ENCODE results near the gene SFXN1.
A peak's percentile ranks its signal among the peaks of the same experiment; 100 is the strongest.
"Not testable (repeated sequence)": the region's sequence is repeated elsewhere in the genome, so short reads cannot be mapped to it uniquely, and the experiment has no call there.

SFXN1 gene

DNA sequence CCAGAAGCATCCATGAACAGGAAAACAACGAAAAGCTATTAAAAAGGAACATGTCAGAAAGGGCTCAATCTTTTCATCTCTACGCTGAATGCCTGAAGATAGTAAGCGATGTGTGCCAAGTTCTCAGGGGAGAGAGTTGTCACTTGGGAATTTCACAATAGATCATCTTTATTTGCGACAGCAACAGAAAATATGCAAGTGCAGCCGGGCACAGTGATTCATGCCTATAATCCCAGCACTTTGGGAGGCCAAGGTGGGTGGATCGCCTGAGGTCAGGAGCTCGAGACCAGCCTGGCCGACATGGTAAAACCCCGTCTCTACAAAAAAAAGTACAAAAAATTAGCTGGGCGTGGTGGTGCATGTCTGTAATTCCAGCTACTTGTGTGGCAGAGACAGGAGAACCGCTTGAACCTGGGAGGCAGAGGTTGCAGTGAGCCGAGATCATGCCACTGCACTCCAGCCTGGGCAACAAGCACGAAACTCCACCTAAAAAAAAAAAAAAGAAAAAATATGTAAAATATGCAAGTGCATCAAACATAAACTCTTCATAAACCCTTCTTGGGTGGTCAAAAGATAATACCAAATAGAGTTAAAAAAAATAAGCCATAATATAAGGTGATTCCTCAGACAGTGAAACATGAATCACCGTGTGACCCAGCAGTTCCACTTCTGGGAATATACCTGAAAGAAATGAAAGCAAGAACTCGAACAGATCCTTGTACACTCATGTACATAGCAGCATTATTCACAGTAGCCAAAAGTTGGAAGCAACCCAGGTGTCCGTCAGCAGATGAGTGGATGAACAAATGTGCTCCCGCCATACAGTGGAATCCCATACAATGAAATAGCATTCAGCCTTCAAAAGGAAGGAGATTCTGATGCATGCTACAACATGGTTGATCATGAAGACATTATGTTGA is 16.2 kb downstream of the SFXN1 start:
- DNase-seq (ENCODE audit: low read depth) = no peak

DNA sequence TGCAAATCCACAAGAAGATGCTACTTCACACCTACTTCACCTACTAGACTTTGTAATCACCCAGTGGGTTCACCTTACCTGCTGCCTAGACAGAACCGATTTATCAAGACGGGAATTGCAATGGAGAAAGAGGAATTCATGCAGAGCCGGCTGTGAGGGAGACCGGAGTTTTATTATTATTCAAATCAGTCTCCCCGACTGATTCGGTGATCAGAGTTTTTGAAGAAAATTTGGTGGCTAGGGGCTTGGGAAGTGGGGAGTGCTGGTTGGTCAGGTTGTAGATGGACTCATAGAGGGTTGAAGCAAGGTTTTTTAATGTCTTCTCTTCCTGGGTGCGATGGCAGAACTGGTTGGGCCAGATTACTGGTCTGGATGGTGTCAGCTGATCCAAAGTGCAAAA is 23.4 kb downstream of the SFXN1 start:
- DNase-seq (ENCODE audit: low read depth) = no peak

DNA sequence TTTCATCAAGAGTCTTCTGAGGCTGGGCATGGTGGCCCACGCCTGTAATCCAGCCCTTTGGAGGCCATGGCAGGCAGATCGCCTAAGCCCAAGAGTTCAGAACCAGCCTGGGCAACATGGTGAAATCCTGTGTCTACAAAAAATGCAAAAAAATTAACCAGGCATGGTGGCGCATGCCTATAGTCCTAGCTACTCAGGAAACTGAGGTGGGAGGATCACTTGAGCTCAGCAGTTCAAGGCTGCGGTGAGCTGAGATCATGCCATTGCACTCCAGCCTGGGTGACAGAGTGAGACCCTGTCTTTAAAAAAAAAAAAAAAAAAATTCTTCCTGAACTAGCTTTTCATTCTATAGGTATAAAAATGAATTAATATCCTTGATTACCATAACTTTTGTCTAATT is 29.3 kb downstream of the SFXN1 start:
- peak; percentile 35 for DNase-seq (ENCODE audit: low read depth)

- DNase-seq (ENCODE audit: low read depth) = no peak
These were observed 30.5 kb downstream of the SFXN1 start for GRCh38 chr5:175508896-175509295.

DNA sequence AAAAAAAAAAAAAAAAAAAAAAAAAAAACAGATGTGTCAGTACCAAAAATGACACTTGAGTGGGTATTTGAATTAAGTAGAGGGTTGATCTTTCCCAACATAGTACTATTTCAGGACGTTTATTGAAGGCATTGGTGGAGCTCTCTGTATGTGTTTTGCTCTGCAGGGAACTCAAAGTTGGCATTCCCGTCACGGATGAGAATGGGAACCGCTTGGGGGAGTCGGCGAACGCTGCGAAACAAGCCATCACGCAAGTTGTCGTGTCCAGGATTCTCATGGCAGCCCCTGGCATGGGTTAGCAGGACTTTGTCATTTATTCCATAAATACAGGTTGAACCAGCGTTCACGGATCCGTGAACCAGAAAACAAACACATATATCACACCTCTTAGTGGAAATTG is 34.9 kb downstream of the SFXN1 start:
- DNase-seq (ENCODE audit: low read depth) = no peak

- DNase-seq (ENCODE audit: low read depth) = no peak
These were observed 35.4 kb downstream of the SFXN1 start for GRCh38 chr5:175513726-175514125.

- DNase-seq (ENCODE audit: low read depth) = no peak
These were observed 38.8 kb downstream of the SFXN1 start for GRCh38 chr5:175516933-175517823.

GRCh38 chr5:175517824-175518450 is 39.6 kb downstream of the SFXN1 start:
- peak; percentile 75 for DNase-seq (ENCODE audit: low read depth)

DNA sequence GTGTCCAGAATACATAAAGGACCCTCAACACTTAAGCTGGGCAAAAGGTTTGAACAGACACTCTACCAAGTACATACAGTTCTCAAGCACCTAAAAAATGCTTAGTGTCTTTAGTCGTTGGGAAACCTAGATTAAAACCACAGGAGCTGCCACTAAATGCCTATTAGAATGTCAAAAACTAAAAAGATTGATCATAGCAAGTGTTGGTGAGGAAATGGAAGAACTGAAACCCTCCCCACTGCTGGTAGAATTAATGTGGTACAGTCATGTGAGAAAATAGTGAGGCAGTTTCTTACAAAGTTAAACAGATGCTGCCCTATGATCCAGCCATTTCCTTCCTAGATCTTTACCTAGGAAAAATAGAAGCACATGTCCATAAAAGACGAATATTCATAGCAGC is 40.6 kb downstream of the SFXN1 start:
- no peak for DNase-seq (ENCODE audit: low read depth)

DNA sequence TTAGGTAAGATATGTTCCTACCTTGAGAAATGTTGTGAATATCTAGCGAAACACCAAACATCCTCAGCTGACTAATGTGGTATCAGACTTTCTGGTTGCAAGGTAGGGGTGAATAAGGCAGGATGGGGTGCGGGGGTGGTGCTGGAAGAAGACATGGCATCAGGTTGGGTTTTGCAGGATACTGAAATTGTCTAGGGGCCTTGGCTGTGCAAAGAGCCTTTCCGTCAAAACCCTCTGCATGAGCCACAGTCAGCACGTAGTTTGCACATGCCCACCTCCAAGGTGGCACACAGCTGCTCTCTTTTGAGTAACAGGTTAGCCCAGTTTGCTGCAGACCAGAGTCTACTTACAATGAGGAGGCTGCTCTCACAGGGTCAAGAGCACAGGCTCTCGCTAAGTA is 42.0 kb downstream of the SFXN1 start:
- DNase-seq (ENCODE audit: low read depth) = peak; percentile 58

- DNase-seq (ENCODE audit: low read depth) = no peak
These were observed 42.5 kb downstream of the SFXN1 start for GRCh38 chr5:175520873-175521272.

GRCh38 chr5:175521313-175521833 is 43.0 kb downstream of the SFXN1 start:
- peak; percentile 37 for DNase-seq (ENCODE audit: low read depth)

GRCh38 chr5:175523292-175523691 is 44.9 kb downstream of the SFXN1 start:
- DNase-seq (ENCODE audit: low read depth) = no peak

DNA sequence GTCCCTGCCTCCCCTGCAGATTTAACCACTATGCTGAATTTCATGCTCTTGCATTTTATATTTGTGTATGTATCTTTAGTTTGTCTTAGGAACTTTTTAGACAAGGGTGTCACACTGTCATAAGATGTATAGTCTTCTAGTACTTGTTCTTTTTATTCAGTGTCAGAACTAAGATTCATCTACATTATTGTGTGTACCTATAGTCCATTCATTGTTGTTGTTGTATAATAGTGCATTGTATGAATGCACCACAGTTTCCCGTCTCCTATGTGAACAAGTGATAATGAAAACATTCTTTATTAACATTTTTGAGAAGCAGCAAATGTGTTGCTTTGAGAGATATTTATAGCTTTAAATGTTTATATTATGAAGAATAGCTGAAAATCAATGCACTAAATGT is 45.9 kb downstream of the SFXN1 start:
- DNase-seq (ENCODE audit: low read depth) = no peak

GRCh38 chr5:175526691-175527090 is 48.3 kb downstream of the SFXN1 start:
- no peak for DNase-seq (ENCODE audit: low read depth)

- DNase-seq (ENCODE audit: low read depth) = no peak
These were observed 53.0 kb downstream of the SFXN1 start for GRCh38 chr5:175531361-175531760.

GRCh38 chr5:175534070-175534932 is 55.9 kb downstream of the SFXN1 start:
- peak; percentile 86 for DNase-seq (ENCODE audit: low read depth)

DNA sequence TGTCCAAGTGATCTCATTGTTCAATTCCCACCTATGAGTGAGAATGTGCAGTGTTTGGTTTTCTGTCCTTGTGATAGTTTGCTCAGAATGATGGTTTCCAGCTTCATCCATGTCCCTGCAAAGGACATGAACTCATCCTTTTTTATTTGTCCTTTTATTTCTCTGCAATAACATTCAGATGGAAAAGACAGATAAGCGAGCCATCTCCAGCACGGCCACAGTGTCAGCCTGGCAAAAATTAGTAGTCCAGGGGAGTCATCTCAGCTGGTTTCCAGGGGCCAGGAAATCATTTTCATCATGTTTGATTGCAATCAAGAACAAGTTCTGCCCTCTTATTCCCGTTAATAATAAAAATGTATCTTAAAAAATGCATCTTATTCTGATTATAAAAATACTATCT is 57.0 kb downstream of the SFXN1 start:
- not testable (repeated sequence) for DNase-seq (ENCODE audit: low read depth)

GRCh38 chr5:175535796-175536195 is 57.4 kb downstream of the SFXN1 start:
- no peak for DNase-seq (ENCODE audit: low read depth)

- no peak for DNase-seq (ENCODE audit: low read depth)
These were observed 60.2 kb downstream of the SFXN1 start for GRCh38 chr5:175538576-175538975.

DNA sequence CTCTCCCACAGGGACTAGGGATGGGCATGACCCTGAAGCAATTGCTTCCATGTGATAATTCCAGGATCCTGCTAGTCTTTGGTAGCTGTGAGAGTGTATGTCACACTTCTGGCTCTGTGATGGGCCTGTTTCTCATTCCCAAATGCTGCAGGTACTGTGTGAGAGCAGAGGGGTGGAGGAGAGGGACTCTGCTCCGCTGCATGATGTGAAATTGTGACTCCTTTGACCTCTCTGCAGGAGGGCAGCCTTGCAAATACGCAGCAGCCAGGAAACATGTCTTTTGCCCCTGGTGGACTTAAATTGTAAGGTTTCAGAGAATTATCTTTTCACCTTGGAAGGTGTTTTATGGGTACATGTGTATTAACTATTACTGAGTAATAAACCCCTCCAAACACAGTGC is 61.6 kb downstream of the SFXN1 start:
- DNase-seq (ENCODE audit: low read depth) = no peak
